Gastrocnemius medialis (tissue), 4 donors: ENCODE measurements around the gene ADNP2. TPM values are rescaled to one million over a fixed set of nuclear protein-coding genes. Genes with fewer than 3 reads are reported as not detected.

ENCODE experiments used
- ATAC-seq, 2 donors: fragments of 150-250 bp; one replicate each; pipeline ENCODE4 v1.9.1; 2016
- DNase-seq, 2 donors: peaks; one replicate each; pipeline ENCODE4 v3.0.0-alpha.2; 2019
- H3K27ac ChIP-seq, 4 donors: fragments of 200-600 bp; sonication (generic); 1 replicate in 1 of 4; 2 replicates in 3 of 4; pipeline ENCODE4 v1.5.1; 2016 to 2018; ENCODE audit warnings: mild to moderate bottlenecking in 2 of 4, moderate library complexity in 1 of 4
- H3K27me3 ChIP-seq, 3 donors: fragments of 200-600 bp; sonication (generic) in 2 of 3; 1 replicate in 1 of 3; 2 replicates in 2 of 3; pipeline versions ENCODE4 v1.5.1 to v1.6.0; 2016 to 2019; ENCODE audit warnings: mild to moderate bottlenecking in 1 of 3, moderate library complexity in 1 of 3
- H3K36me3 ChIP-seq, 2 donors: fragments of 200-600 bp; sonication (generic) in 1 of 2; one replicate each; pipeline ENCODE4 v1.5.1; 2017 to 2018
- H3K4me1 ChIP-seq, 2 donors: fragments of 200-600 bp; sonication (generic) in 1 of 2; one replicate each; pipeline ENCODE4 v1.5.1; 2016 to 2017; ENCODE audit warnings: mild to moderate bottlenecking in 2 of 2
- H3K4me3 ChIP-seq, 4 donors: fragments of 200-600 bp; sonication (generic) in 3 of 4; 1 replicate in 1 of 4; 2 replicates in 3 of 4; pipeline ENCODE4 v1.5.1; 2016 to 2019; ENCODE audit warnings: mild to moderate bottlenecking in 2 of 4
- H3K9me3 ChIP-seq, 3 donors: fragments of 200-600 bp; sonication (generic) in 2 of 3; 1 replicate in 1 of 3; 2 replicates in 2 of 3; pipeline ENCODE4 v1.5.1; 2016 to 2019
- CTCF ChIP-seq, 5 experiments: fragments of 450-650 bp in 3 of 5; fragments of 200-600 bp in 2 of 5; sonication (generic) in 2 of 5; IDR thresholded peaks in 4 of 5; conservative IDR thresholded peaks in 1 of 5; 1 replicate in 4 of 5; 2 replicates in 1 of 5; pipeline ENCODE4 v1.5.1; 2016 to 2019; ENCODE audit warnings: antibody characterized with exemption in 5 of 5, mild to moderate bottlenecking in 3 of 5, moderate library complexity in 3 of 5
- POLR2A ChIP-seq, 2 donors: fragments of 450-650 bp; IDR thresholded peaks; one replicate each; pipeline ENCODE4 v1.6.1; 2017; ENCODE audit warnings: antibody characterized with exemption in 2 of 2, mild to moderate bottlenecking in 2 of 2, moderate library complexity in 2 of 2
- in situ Hi-C, 4 donors: fragments of 200-750 bp; cut with MboI; loops; one replicate each; pipeline versions ENCODE4 v1.15.0 to v1.8.0; 2017; ENCODE audit warnings: low sequenced_read_pairs in 4 of 4
- intact Hi-C: fragments of 100-400 bp; cut with DNase I; formaldehyde crosslinking; loops from one replicate; pipeline ENCODE4 v1.15.1; 2023; ENCODE audit warnings: low total_unique reads
- total RNA-seq, 4 donors: library from RNA; depleted of rRNA; stranded (reverse); fragments of >200 nt; gene quantifications; one replicate each; pipeline versions ENCODE4 v1.1.0 to v1.2.3, GENCODE V29; 2016

Gene ADNP2
- total RNA-seq, 4 donors from 2014 or later = 2.6 to 4.5 (median 2.9) TPM

- no peak for TF ChIP-seq POLR2A (IDR thresholded peaks at IDR 0.05)
- no peak for TF ChIP-seq CTCF (IDR thresholded peaks at IDR 0.05 in 4 of 5, conservative IDR thresholded peaks at IDR 0.05 in 1 of 5)
- intact Hi-C loops = no loop called here
Measured at GRCh38 chr18:80178935-80179818, 70.1 kb downstream of the ADNP2 start.

GRCh38 chr18:80179857-80180558, 70.9 kb downstream of the ADNP2 start:
- no peak overlapping the region for H3K27ac ChIP-seq
- no peaks in the 10 kb centered on the region for H3K36me3 ChIP-seq
- peaks cover 0 to 3% (median 0%) of the 10 kb centered on the region in 3 donors for H3K27me3 ChIP-seq
- no peak for DNase-seq
- H3K4me3 ChIP-seq = no peak overlapping the region
- in situ Hi-C loops (no loop called here), intact Hi-C loops (no loop called here)
- TF ChIP-seq CTCF (IDR thresholded peaks at IDR 0.05 in 4 of 5, conservative IDR thresholded peaks at IDR 0.05 in 1 of 5) (no peak), POLR2A (IDR thresholded peaks at IDR 0.05) (no peak)
- H3K4me1 ChIP-seq = no peaks in the 10 kb centered on the region
- ATAC-seq = no peak
- no peaks in the 10 kb centered on the region for H3K9me3 ChIP-seq

More at GRCh38 chr18:80178935-80179818, 70.1 kb downstream of the ADNP2 start:
- Histone ChIP-seq H3K9me3 (no peaks in the 10 kb centered on the region), H3K4me1 (no peaks in the 10 kb centered on the region), H3K27me3 (peaks cover 0 to 3% (median 0%) of the 10 kb centered on the region in 3 donors), H3K36me3 (no peaks in the 10 kb centered on the region), H3K27ac (no peak overlapping the region), H3K4me3 (no peak overlapping the region)
- DNase-seq (no peak), ATAC-seq (no peak)
- in situ Hi-C loops = no loop called here

- no peaks in the 10 kb centered on the region for H3K36me3 ChIP-seq
- no peaks in the 10 kb centered on the region for H3K9me3 ChIP-seq
- H3K4me1 ChIP-seq = no peaks in the 10 kb centered on the region
- ATAC-seq (no peak), DNase-seq (no peak)
- intact Hi-C loops = no loop called here
- TF ChIP-seq POLR2A (IDR thresholded peaks at IDR 0.05) = no peak
- no peak for TF ChIP-seq CTCF (IDR thresholded peaks at IDR 0.05 in 4 of 5, conservative IDR thresholded peaks at IDR 0.05 in 1 of 5)
- no peak overlapping the region for H3K4me3 ChIP-seq
- peaks cover 0 to 3% (median 0%) of the 10 kb centered on the region in 3 donors for H3K27me3 ChIP-seq
- no peak overlapping the region for H3K27ac ChIP-seq
- in situ Hi-C loops = no loop called here
Measured at GRCh38 chr18:80180778-80181564, 71.9 kb downstream of the ADNP2 start.

GRCh38 chr18:80181642-80182461, 72.8 kb downstream of the ADNP2 start:
- Histone ChIP-seq H3K27me3 (no peaks in the 10 kb centered on the region), H3K36me3 (no peaks in the 10 kb centered on the region), H3K4me1 (no peaks in the 10 kb centered on the region), H3K4me3 (no peak overlapping the region), H3K27ac (no peak overlapping the region), H3K9me3 (no peaks in the 10 kb centered on the region)
- ATAC-seq (no peak), DNase-seq (no peak)
- TF ChIP-seq CTCF (IDR thresholded peaks at IDR 0.05 in 4 of 5, conservative IDR thresholded peaks at IDR 0.05 in 1 of 5) (no peak), POLR2A (IDR thresholded peaks at IDR 0.05) (no peak)
- in situ Hi-C loops (no loop called here), intact Hi-C loops (no loop called here)
